ENCODE results near the gene CFTR.

DNA sequence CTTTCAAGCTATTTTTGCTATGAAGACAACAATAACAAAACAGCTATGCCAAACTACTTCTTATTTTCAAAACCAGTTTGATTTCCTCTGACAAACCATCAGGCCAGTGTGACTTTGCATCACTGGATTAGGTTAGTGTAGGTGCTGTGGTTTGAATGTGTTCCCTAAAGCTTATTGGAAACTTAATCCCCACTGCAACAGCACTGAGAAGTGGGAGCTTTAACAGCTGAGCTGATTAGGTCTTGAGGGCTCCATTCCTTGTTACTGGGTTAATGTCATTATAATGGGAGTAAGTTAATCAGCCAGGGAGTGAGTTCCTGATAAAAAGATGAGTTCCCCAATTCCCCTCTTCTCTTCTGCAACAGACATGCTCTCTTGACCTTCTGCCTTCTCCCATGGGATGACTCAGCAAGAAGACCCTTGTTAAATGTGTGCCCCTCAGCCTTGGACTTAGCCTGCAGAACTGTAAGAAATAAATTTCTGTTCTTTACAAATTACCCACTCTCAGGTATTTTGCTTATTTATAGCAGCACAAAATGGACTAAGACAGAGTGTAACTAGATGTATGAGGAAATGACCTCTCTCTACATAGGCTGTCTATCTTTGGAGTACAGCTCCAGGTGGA lies 206.6 kb downstream of the CFTR start:
- TF ChIP-seq, protein P1, sequence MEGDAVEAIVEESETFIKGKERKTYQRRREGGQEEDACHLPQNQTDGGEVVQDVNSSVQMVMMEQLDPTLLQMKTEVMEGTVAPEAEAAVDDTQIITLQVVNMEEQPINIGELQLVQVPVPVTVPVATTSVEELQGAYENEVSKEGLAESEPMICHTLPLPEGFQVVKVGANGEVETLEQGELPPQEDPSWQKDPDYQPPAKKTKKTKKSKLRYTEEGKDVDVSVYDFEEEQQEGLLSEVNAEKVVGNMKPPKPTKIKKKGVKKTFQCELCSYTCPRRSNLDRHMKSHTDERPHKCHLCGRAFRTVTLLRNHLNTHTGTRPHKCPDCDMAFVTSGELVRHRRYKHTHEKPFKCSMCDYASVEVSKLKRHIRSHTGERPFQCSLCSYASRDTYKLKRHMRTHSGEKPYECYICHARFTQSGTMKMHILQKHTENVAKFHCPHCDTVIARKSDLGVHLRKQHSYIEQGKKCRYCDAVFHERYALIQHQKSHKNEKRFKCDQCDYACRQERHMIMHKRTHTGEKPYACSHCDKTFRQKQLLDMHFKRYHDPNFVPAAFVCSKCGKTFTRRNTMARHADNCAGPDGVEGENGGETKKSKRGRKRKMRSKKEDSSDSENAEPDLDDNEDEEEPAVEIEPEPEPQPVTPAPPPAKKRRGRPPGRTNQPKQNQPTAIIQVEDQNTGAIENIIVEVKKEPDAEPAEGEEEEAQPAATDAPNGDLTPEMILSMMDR (IDR thresholded peaks at IDR 0.05) = no peak
- TF ChIP-seq POLR2A (IDR thresholded peaks at IDR 0.05; ENCODE audit: low read length) (no peak), CHD4 (IDR thresholded peaks at IDR 0.05; ENCODE audit: borderline replicate concordance) (no peak), ESRRA (IDR thresholded peaks at IDR 0.05; ENCODE audit: borderline replicate concordance, low read length) (no peak), EP300 (IDR thresholded peaks at IDR 0.05) (no peak), RNF2 (IDR thresholded peaks at IDR 0.05; ENCODE audit: borderline replicate concordance, low read depth) (no peak), EHMT2 (IDR thresholded peaks at IDR 0.05; ENCODE audit: low read depth) (no peak), RFX5 (IDR thresholded peaks at IDR 0.05) (no peak), ZFP36 (IDR thresholded peaks at IDR 0.05; ENCODE audit: borderline replicate concordance, partially characterized antibody) (no peak), HEYL (CRISPR knock-in tag; IDR thresholded peaks at IDR 0.05) (no peak), SREBF2 (IDR thresholded peaks at IDR 0.05) (no peak), HDAC2 (IDR thresholded peaks at IDR 0.05) (no peak)
- TF ChIP-seq, protein P2, sequence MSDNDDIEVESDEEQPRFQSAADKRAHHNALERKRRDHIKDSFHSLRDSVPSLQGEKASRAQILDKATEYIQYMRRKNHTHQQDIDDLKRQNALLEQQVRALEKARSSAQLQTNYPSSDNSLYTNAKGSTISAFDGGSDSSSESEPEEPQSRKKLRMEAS (IDR thresholded peaks at IDR 0.05) = no peak
- TF ChIP-seq, protein P3, sequence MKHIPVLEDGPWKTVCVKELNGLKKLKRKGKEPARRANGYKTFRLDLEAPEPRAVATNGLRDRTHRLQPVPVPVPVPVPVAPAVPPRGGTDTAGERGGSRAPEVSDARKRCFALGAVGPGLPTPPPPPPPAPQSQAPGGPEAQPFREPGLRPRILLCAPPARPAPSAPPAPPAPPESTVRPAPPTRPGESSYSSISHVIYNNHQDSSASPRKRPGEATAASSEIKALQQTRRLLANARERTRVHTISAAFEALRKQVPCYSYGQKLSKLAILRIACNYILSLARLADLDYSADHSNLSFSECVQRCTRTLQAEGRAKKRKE (CRISPR knock-in tag; IDR thresholded peaks at IDR 0.05; ENCODE audit: low read depth) = no peak
